HG02852 (cell line): ENCODE results near the gene TM4SF20.

Experiments
- ATAC-seq: cut with Tn5 transposase; IDR thresholded peaks from one replicate; pipeline ENCODE4 v1.9.1; 2021; ENCODE audit warnings: mild to moderate bottlenecking, moderate library complexity; ENCODE audit not compliant: unreplicated experiment

Gene TM4SF20

GRCh38 chr2:227368574-227368973 is 10.5 kb downstream of the TM4SF20 start:
- no peak for ATAC-seq

- no peak for ATAC-seq
These were observed 11.7 kb downstream of the TM4SF20 start for GRCh38 chr2:227367427-227367795.

GRCh38 chr2:227366769-227367426 is 12.2 kb downstream of the TM4SF20 start:
- ATAC-seq, result no peak

- ATAC-seq, result no peak
These were observed 13.3 kb downstream of the TM4SF20 start for GRCh38 chr2:227365833-227366232.

GRCh38 chr2:227364585-227365263 is 14.4 kb downstream of the TM4SF20 start:
- ATAC-seq, result peak; percentile 57

GRCh38 chr2:227363756-227364155 is 15.3 kb downstream of the TM4SF20 start:
- no peak for ATAC-seq

GRCh38 chr2:227360351-227360750 is 18.8 kb downstream of the TM4SF20 start:
- ATAC-seq, result no peak

GRCh38 chr2:227351639-227352038 is 27.5 kb downstream of the TM4SF20 start:
- peak; percentile 93 for ATAC-seq

- no peak for ATAC-seq
These were observed 29.0 kb downstream of the TM4SF20 start for GRCh38 chr2:227349989-227350612.

- ATAC-seq, result no peak
These were observed 30.8 kb downstream of the TM4SF20 start for GRCh38 chr2:227348324-227348723.

GRCh38 chr2:227347117-227347516 is 32.0 kb downstream of the TM4SF20 start:
- ATAC-seq, result no peak

- ATAC-seq, result no peak
These were observed 34.9 kb downstream of the TM4SF20 start for GRCh38 chr2:227344231-227344630.

GRCh38 chr2:227341553-227341952 is 37.6 kb downstream of the TM4SF20 start:
- ATAC-seq, result no peak

- ATAC-seq, result no peak
These were observed 39.0 kb downstream of the TM4SF20 start for GRCh38 chr2:227340106-227340505.

GRCh38 chr2:227339098-227339599 is 40.0 kb downstream of the TM4SF20 start:
- ATAC-seq, result no peak

- ATAC-seq, result no peak
These were observed 41.7 kb downstream of the TM4SF20 start for GRCh38 chr2:227337442-227337841.

- no peak for ATAC-seq
These were observed 43.4 kb downstream of the TM4SF20 start for GRCh38 chr2:227335713-227336112.

- no peak for ATAC-seq
These were observed 52.3 kb downstream of the TM4SF20 start for GRCh38 chr2:227326783-227327182.

GRCh38 chr2:227325839-227326195 is 53.3 kb downstream of the TM4SF20 start:
- ATAC-seq, result no peak

GRCh38 chr2:227324995-227325838 is 53.9 kb downstream of the TM4SF20 start, which contains the start of gene MFF:
Gene MFF (plus strand): TSS chr2:227325251. CDS start chr2:227330666, 5,415 bp downstream.
- ATAC-seq, result peak; percentile 94

GRCh38 chr2:227324642-227324994 is 54.5 kb downstream of the TM4SF20 start:
- ATAC-seq, result no peak
